Activated T-helper 17 cell treated with anti-CD3 and anti-CD28 coated beads, Interleukin-2, amount 50 U/mL, for 72 hours (primary cell): Measurements from ENCODE around the gene SLC39A11. TPM values are rescaled to one million over a fixed set of nuclear protein-coding genes. Genes with fewer than 3 reads are reported as not detected.
A peak's percentile ranks its signal among the peaks of the same experiment; 100 is the strongest.

Experiments
- ATAC-seq: fragments of 150-1000 bp; cut with Tn5 transposase; replicated peaks from 2 replicates; pipeline ENCODE4 v1.10.0; 2021; ENCODE audit warnings: mild to moderate bottlenecking, moderate library complexity
- H3K27ac Mint-ChIP-seq: one replicate; pipeline ENCODE4 v1.8.0; 2022; ENCODE audit warnings: mixed read lengths
- H3K27me3 Mint-ChIP-seq: one replicate; pipeline ENCODE4 v1.8.0; 2022; ENCODE audit warnings: mixed read lengths
- H3K36me3 Mint-ChIP-seq: one replicate; pipeline ENCODE4 v1.8.0; 2022; ENCODE audit warnings: low read depth, mild to moderate bottlenecking, mixed read lengths
- H3K4me1 Mint-ChIP-seq: one replicate; pipeline ENCODE4 v1.8.0; 2022; ENCODE audit warnings: mixed read lengths
- H3K4me3 Mint-ChIP-seq: one replicate; pipeline ENCODE4 v1.8.0; 2022; ENCODE audit warnings: mild to moderate bottlenecking, mixed read lengths
- H3K9me3 Mint-ChIP-seq: one replicate; pipeline ENCODE4 v1.8.0; 2022; ENCODE audit warnings: mixed read lengths
- total RNA-seq, 2 donors: library from RNA; stranded (reverse); gene quantifications; one replicate each; pipeline ENCODE4 v1.2.3, GENCODE V29; 2022

SLC39A11 gene
- total RNA-seq, 2 donors from 2014 or later, result 13.1 to 19.0 TPM

DNA sequence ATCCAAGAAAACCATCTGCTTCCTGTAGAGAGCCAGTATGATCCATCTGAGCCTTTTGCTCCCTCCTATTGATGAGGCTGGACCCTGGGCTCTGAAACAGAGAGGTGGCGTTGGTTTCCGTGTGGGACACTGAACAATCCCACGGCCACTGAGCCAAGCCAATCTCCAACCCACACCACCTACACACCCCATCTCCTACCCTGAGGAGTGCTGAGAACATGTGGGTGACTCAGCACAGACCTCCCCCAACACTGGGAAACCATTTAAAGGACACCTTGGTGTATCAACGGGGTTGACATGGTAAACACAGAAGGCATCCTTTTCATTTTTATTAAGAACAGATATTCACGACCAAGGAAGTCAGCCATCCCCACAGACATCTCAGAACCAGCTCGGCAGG, 332.1 kb downstream of the SLC39A11 start:
- Mint-ChIP-seq H3K27ac (no peak overlapping the region), H3K4me1 (no peaks in the 10 kb centered on the region), H3K27me3 (no peaks in the 10 kb centered on the region), H3K36me3 (no peaks in the 10 kb centered on the region), H3K9me3 (no peaks in the 10 kb centered on the region), H3K4me3 (no peak overlapping the region)
- ATAC-seq, result no peak

GRCh38 chr17:72759301-72759700, 333.2 kb downstream of the SLC39A11 start:
- Mint-ChIP-seq H3K27me3 (no peaks in the 10 kb centered on the region), H3K27ac (no peak overlapping the region), H3K36me3 (no peaks in the 10 kb centered on the region), H3K9me3 (no peaks in the 10 kb centered on the region), H3K4me3 (no peak overlapping the region), H3K4me1 (no peaks in the 10 kb centered on the region)
- ATAC-seq, result no peak

- ATAC-seq, result no peak
- Mint-ChIP-seq H3K4me1 (no peaks in the 10 kb centered on the region), H3K27me3 (no peaks in the 10 kb centered on the region), H3K9me3 (no peaks in the 10 kb centered on the region), H3K4me3 (no peak overlapping the region), H3K36me3 (no peaks in the 10 kb centered on the region), H3K27ac (no peak overlapping the region)
These were observed 336.2 kb downstream of the SLC39A11 start for GRCh38 chr17:72756256-72756655.

DNA sequence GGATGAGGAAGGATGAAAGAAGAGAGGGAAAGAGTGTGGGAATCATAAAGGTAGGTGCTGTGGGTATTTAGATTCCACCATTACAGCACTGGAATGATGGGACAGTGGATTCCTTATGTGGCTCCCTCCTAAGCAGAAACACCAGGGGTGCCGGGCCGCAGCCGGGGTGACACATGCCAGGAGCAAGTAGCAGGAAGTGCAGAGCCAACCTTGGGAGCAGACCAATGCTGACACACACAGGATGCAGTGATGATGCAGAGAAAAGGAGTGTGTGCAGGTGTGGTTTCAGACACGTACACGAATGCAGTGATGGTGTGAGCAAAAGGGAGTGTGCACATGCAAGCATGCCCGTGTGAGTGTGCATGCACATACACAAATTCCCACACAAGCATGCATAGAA, 338.0 kb downstream of the SLC39A11 start:
- H3K9me3 Mint-ChIP-seq, result no peaks in the 10 kb centered on the region
- no peak overlapping the region for H3K27ac Mint-ChIP-seq
- no peaks in the 10 kb centered on the region for H3K4me1 Mint-ChIP-seq
- H3K27me3 Mint-ChIP-seq, result no peaks in the 10 kb centered on the region
- ATAC-seq, result no peak
- H3K4me3 Mint-ChIP-seq, result no peak overlapping the region
- H3K36me3 Mint-ChIP-seq, result no peaks in the 10 kb centered on the region

DNA sequence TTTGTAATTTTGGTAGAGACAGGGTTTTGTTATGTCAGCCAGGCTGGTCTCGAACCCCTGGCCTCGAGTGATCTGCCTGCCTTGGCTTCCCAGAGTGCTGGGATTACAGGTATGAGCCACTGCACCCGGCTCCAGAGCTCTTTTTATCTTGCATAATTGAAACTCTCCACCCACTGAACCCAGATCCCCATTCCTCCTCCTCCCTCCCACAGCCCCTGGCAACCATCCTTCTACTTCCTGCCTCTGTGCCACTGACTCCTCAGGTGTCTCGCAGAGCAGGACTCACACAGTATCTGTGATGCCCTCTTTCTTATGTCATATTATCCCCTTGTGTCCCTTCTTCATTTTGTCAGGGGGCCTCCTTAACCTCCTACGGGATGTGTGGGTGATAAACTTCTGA, 340.7 kb downstream of the SLC39A11 start:
- Mint-ChIP-seq H3K4me3 (no peak overlapping the region), H3K4me1 (no peaks in the 10 kb centered on the region), H3K27ac (no peak overlapping the region), H3K27me3 (no peaks in the 10 kb centered on the region), H3K36me3 (no peaks in the 10 kb centered on the region), H3K9me3 (no peaks in the 10 kb centered on the region)
- no peak for ATAC-seq

DNA sequence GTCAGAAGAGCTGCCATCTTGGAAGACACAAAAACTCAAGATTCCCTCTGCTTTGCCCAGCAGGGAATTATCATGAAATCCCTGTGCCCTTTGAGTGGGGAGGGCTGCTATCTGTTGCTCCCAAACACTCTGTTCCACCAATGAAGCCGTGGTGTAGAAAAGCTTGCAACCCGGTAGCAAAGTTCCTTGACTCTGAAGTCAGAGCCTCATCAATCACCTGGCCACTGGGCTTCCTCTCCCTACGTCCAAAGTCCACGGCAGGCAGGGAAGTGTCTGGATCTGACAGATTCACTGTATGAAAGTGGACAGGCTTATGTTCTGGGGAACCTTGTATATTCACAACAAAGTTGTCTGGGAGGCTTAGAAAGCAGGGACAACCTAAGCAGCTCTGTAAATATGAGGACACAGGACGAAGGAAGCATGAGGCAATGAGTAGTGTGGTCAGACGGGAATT, 343.3 kb downstream of the SLC39A11 start:
- Mint-ChIP-seq H3K27me3 (no peaks in the 10 kb centered on the region), H3K36me3 (no peaks in the 10 kb centered on the region), H3K4me3 (no peak overlapping the region), H3K4me1 (no peaks in the 10 kb centered on the region), H3K9me3 (no peaks in the 10 kb centered on the region), H3K27ac (no peak overlapping the region)
- no peak for ATAC-seq

DNA sequence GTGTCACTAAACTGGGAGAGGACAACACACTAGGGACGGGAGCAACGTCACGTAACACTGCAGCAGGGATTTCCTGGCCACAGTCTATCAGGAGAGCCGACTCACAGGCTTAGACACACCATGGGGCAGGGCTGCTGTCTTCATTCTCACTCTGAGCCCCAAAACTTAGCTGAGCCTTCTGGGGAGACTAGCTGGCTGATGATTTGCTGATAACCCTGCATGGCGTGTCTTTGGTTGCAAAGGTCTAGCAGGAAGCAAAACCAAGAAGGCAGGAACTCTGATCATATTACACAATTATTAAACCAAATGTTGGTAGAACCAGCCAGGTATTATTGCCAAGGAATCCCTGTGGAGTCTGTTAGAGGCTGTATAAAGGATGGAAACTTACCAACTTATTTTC, 345.0 kb downstream of the SLC39A11 start:
- no peak overlapping the region for H3K4me3 Mint-ChIP-seq
- H3K27ac Mint-ChIP-seq, result no peak overlapping the region
- no peaks in the 10 kb centered on the region for H3K4me1 Mint-ChIP-seq
- no peak for ATAC-seq
- H3K27me3 Mint-ChIP-seq, result no peaks in the 10 kb centered on the region
- no peaks in the 10 kb centered on the region for H3K36me3 Mint-ChIP-seq
- no peaks in the 10 kb centered on the region for H3K9me3 Mint-ChIP-seq

- no peak for ATAC-seq
- no peaks in the 10 kb centered on the region for H3K4me1 Mint-ChIP-seq
- H3K27me3 Mint-ChIP-seq, result no peaks in the 10 kb centered on the region
- no peaks in the 10 kb centered on the region for H3K36me3 Mint-ChIP-seq
- no peaks in the 10 kb centered on the region for H3K9me3 Mint-ChIP-seq
- H3K27ac Mint-ChIP-seq, result no peak overlapping the region
- H3K4me3 Mint-ChIP-seq, result no peak overlapping the region
These were observed 347.2 kb downstream of the SLC39A11 start for GRCh38 chr17:72745241-72745640.

GRCh38 chr17:72743037-72743467, 349.4 kb downstream of the SLC39A11 start:
- H3K36me3 Mint-ChIP-seq, result no peaks in the 10 kb centered on the region

DNA sequence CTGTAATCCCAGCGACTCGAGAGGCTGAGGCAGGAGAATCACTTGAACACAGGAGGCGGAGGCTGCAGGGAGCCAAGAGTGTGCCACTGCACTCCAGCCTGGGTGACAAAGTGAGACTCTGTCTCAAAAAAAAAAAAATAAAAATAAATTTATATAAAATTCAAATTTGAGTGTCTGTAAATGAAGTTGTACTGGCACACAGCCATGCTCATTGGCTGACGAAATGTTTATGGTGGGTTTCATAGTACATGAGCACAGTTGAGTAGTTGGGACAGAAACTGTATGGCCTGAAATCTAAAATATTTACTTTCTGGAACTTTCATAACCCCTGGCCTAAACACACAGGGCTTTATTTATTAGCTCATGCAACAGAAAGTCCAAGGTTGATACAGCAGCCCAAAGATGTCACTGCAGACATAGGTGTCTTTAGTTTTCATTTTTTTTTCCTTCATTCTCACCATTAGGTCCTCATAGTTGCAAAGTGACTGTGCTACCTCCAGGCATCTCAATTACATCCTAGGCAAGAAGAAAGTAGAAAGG, 355.3 kb downstream of the SLC39A11 start:
- ATAC-seq, result no peak
- Mint-ChIP-seq H3K4me1 (no peaks in the 10 kb centered on the region), H3K27ac (no peak overlapping the region), H3K9me3 (no peaks in the 10 kb centered on the region), H3K4me3 (no peak overlapping the region), H3K36me3 (no peaks in the 10 kb centered on the region), H3K27me3 (no peaks in the 10 kb centered on the region)

More at GRCh38 chr17:72743037-72743467, 349.4 kb downstream of the SLC39A11 start:
- ATAC-seq, result no peak
- Mint-ChIP-seq H3K4me3 (no peak overlapping the region), H3K4me1 (no peaks in the 10 kb centered on the region), H3K27ac (no peak overlapping the region), H3K9me3 (no peaks in the 10 kb centered on the region), H3K27me3 (no peaks in the 10 kb centered on the region)

- Mint-ChIP-seq H3K4me3 (no peak overlapping the region), H3K27me3 (no peaks in the 10 kb centered on the region), H3K36me3 (no peaks in the 10 kb centered on the region), H3K9me3 (no peaks in the 10 kb centered on the region), H3K4me1 (no peaks in the 10 kb centered on the region), H3K27ac (no peak overlapping the region)
- ATAC-seq, result no peak
These were observed 356.9 kb downstream of the SLC39A11 start for GRCh38 chr17:72735592-72735991.

DNA sequence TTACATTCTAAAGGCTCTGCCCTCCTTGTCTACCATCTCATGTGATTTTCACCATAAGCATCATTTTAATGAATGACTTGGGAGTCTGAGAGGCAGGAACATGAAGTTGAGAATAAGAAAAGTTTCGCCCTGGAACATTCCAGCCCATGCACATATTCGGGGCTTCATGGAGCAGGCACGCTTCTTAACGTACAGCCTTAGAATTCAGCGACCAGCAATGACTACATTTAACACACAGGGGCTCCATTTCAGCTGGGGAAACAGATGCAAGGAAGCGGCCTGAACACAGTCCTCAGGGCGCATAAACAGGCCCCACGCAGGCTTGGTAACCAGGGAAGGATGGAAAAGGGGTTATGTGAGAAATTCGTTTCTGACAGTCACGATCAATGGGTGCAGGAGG, 357.4 kb downstream of the SLC39A11 start:
- no peak overlapping the region for H3K27ac Mint-ChIP-seq
- ATAC-seq, result no peak
- no peaks in the 10 kb centered on the region for H3K27me3 Mint-ChIP-seq
- H3K4me3 Mint-ChIP-seq, result no peak overlapping the region
- H3K4me1 Mint-ChIP-seq, result no peaks in the 10 kb centered on the region
- H3K36me3 Mint-ChIP-seq, result no peaks in the 10 kb centered on the region
- H3K9me3 Mint-ChIP-seq, result no peaks in the 10 kb centered on the region

GRCh38 chr17:72734613-72735012, 357.9 kb downstream of the SLC39A11 start:
- Mint-ChIP-seq H3K9me3 (no peaks in the 10 kb centered on the region), H3K27ac (no peak overlapping the region), H3K4me1 (no peaks in the 10 kb centered on the region), H3K4me3 (no peak overlapping the region), H3K27me3 (no peaks in the 10 kb centered on the region), H3K36me3 (no peaks in the 10 kb centered on the region)
- ATAC-seq, result no peak

DNA sequence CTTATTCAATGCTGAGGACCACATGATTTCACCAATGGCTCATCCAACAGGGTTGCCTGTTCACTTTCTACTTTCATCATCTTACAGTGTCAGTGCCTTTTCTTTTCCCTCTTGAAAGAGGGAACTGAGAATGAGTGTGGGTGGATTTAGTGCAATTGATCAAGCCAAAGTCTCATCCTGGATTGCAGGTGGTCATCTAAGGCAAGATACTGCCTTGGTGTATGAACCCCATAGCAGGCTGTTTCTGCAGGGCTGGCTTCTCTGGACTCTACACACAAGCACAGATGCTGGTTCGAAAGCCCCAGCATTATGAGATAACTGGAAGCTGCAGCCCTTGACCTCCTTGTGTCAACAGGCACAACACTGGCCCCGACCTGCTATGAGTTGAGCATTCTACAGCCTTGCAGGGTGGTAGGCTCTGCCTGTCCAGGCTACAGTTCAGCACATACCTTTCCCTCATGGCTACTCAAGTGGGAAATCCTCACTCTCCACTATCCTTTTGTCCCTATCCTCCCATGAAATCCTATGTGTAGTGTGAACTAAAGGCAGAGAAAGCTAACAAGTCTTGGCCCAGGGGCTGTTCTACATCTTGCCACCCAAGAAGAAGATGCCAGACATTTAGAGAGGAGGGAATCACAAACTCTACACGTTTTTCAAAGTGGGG, 358.7 kb downstream of the SLC39A11 start:
- ATAC-seq, result no peak
- H3K4me1 Mint-ChIP-seq, result no peaks in the 10 kb centered on the region
- H3K36me3 Mint-ChIP-seq, result no peaks in the 10 kb centered on the region

DNA sequence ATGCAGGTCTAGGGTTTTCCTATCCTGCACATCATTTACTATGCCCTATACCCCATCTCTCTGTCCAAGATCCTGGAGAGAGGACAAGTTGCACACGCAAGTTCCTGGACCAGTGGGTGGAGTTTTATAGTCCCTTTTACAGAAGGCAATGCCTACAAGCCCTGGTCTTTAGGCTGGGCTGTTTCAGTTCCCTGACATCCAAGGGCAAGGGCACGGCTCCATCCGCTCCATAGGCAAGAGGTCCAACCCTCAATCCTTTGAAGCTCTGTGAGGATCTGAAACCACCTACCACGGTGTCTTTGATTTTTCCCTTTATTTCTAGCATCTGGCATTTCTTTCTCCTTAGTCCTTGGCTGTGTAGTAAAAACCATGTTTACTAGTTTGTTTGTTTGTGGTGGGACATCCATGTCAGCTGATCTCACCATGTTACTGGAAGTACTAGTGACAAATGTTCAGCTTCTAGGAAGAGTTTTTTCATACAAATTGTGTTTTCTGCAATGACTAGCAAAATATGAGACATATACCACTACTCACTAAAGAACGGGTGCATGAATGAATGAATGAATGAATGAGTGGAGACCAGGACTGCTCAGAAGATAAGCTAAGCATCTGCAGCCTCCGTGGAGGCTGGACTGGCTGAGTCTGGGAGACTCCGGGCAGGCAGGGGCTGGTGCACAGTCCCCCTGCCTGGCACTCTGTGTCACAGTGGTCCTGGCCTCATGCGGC, 359.4 kb downstream of the SLC39A11 start:
- Mint-ChIP-seq H3K9me3 (no peaks in the 10 kb centered on the region), H3K4me1 (peaks cover under 1% of the 10 kb centered on the region), H3K27me3 (no peaks in the 10 kb centered on the region), H3K27ac (peak overlapping the region; percentile 55), H3K36me3 (no peaks in the 10 kb centered on the region), H3K4me3 (no peak overlapping the region)
- no peak for ATAC-seq

More for the DNA sequence above, 358.7 kb downstream of the SLC39A11 start:
- no peaks in the 10 kb centered on the region for H3K9me3 Mint-ChIP-seq
- no peak overlapping the region for H3K4me3 Mint-ChIP-seq
- H3K27ac Mint-ChIP-seq, result no peak overlapping the region
- H3K27me3 Mint-ChIP-seq, result no peaks in the 10 kb centered on the region
